GM12873 (cell line): ENCODE data around the gene AFG3L2.
A peak's percentile ranks its signal among the peaks of the same experiment; 100 is the strongest.

Experiments
- CTCF ChIP-seq: IDR thresholded peaks from 2 replicates; pipeline ENCODE4 v1.5.1; 2012; ENCODE audit warnings: low read depth, mild to moderate bottlenecking, moderate library complexity, low read length, control low read depth; ENCODE audit not compliant: insufficient read depth; ENCODE audit errors: missing control alignments

The AFG3L2 gene

DNA sequence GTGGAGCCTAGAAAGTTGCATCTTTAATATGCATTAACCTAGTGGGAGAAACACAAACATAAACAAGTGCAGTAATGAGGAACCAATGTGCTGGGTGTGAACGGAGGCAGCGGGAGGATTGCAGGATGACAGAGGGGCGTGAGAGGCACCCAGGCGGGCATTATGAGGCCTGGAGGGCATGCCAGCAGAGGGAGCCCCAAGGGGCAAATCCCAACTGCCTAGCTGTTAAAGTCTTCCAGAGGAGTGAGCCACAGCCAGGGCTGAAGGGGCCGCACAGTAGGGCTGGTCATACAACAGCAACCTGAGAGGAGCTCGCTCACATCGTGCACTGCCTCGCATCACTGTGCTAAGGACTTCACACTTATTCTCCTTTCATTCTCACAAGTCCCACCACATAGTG, 17.4 kb upstream of the AFG3L2 start:
- peak; percentile 46 for TF ChIP-seq CTCF

- no peak for TF ChIP-seq CTCF
Measured at GRCh38 chr18:12393998-12394397, 17.0 kb upstream of the AFG3L2 start.

DNA sequence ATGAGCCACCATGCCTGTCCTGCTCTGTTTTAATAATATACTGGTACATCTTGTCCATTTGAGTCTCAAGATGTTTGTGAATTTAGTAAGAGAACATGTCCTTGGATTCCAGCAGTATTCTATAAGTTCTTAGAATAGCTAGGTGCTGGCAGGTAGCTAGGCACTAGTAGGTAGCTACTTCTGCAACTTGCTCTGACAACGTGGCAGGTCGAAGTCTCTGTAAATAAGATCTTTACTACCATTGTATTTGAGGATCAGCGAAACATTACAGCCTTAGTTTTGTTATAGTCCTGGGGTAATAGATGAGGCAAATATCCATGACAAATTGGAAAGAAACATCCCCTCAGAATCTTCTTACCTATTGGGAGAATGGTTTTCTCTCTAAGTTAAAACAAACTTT, 16.5 kb upstream of the AFG3L2 start:
- no peak for TF ChIP-seq CTCF

DNA sequence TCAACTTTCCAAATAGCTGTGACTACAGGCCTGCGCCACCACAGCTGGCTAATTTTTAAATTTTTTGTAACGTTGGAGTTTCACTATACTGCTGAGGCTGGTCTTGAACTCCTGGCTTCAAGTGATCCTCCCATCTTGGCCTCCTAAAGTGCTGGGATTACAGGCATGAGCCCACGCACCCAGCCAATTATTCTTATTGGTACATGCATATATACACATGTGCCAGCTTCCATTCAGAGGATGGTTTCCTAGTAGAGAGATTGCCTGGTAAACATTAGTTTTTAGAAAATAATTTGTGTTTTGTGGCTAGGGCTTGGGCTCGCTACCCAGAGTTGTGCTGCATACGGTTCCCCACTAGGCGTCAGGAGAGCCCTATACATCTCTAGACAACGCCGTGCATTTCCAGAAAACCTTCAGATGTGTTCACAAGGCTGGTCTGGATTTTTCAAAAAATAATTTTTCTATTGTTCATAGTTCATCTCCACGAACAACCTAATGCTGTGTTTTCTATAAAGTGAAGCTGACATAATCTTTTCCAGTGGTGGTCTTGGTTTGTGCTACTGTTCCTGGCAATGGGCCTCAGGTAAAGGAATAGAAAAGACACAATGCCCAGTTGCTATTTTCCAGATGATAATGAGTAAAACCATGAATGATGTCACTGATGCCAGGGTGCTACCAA, 14.6 kb upstream of the AFG3L2 start:
- TF ChIP-seq CTCF = peak; percentile 95

DNA sequence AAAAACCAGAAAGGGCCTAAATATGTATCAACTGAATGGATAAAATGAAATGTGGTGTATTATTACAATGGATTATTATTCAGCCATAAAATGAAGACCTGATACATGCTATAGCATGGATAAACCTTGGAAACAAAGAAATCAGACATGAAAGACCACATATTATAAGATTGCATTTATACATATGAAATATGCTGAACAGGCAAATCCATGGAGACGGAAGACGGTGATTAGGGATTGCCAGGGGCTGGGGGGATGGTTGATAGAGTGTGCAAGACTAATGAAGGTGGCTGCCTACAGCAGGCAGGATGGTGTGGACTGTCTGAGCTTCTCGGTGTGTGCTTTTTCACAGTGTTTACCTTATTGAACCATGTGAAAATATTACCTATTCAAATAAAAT, 11.4 kb upstream of the AFG3L2 start:
- TF ChIP-seq CTCF = no peak

GRCh38 chr18:12384261-12384660, 7.2 kb upstream of the AFG3L2 start:
- TF ChIP-seq CTCF = no peak

DNA sequence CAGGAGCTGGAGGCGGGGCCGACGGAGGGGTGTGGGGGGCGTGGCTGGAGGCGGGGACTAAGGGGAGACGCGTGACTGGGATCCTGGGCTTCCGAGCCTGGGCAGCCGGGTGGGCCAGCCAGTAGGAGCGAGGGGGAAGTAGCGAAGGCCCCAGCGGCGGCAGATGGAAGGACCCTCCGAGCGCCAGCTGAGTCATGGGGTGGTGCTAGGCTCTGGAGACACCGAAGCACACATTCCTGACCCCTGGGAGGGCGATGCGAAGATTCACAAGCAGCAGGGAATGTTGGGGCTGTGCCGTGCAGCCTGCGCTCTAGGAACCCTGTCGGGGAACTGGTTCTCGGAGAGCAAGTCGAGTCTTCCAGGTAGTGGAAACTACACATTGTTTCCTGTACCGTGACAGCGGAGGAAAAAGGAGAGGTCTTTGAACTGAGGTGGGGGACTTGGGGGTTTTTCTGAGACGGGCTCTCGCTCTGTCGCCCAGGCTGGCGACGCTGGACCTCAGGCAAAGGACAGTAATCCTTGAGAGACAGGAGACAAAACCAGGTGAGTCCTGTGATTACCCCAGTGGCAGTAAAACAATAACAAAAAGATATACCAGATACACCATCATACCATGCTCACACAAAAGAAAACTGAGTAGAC, 650 bp upstream of the AFG3L2 start:
- TF ChIP-seq CTCF = no peak
